ENCODE measurements around the gene SLC43A1. TPM values are rescaled to one million over a fixed set of nuclear protein-coding genes. Genes with fewer than 3 reads are reported as not detected.

SLC43A1 gene
- total RNA-seq, 1 donor from 2014 or later, result 2.0 TPM

- DNase-seq (ENCODE audit: low spot score in 2 of 2), result no peak
- no peak for FAIRE-seq
Measured at GRCh38 chr11:57481315-57481714, 34.2 kb downstream of the SLC43A1 start.

- DNase-seq (ENCODE audit: low spot score in 2 of 2), result peak in 1 of 2 donors; percentile 67
- FAIRE-seq, result no peak
Measured at GRCh38 chr11:57480409-57481137, 34.9 kb downstream of the SLC43A1 start.

GRCh38 chr11:57479911-57480310 is 35.6 kb downstream of the SLC43A1 start:
- no peak for DNase-seq (ENCODE audit: low spot score in 2 of 2)
- FAIRE-seq, result no peak

GRCh38 chr11:57479021-57479663 is 36.4 kb downstream of the SLC43A1 start:
- DNase-seq (ENCODE audit: low spot score in 2 of 2) (no peak), FAIRE-seq (no peak)

- FAIRE-seq (no peak), DNase-seq (ENCODE audit: low spot score in 2 of 2) (no peak)
Measured at GRCh38 chr11:57477507-57478189, 37.9 kb downstream of the SLC43A1 start.

GRCh38 chr11:57476757-57477506 is 38.6 kb downstream of the SLC43A1 start:
- no peak for FAIRE-seq
- DNase-seq (ENCODE audit: low spot score in 2 of 2), result no peak

GRCh38 chr11:57476047-57476756 is 39.3 kb downstream of the SLC43A1 start:
- DNase-seq (ENCODE audit: low spot score in 2 of 2), result no peak
- FAIRE-seq, result no peak

GRCh38 chr11:57475671-57476046 is 39.8 kb downstream of the SLC43A1 start:
- DNase-seq (ENCODE audit: low spot score in 2 of 2) (no peak), FAIRE-seq (no peak)

- no peak for DNase-seq (ENCODE audit: low spot score in 2 of 2)
- FAIRE-seq, result no peak
Measured at GRCh38 chr11:57475191-57475590, 40.3 kb downstream of the SLC43A1 start.

GRCh38 chr11:57474803-57475115 is 40.7 kb downstream of the SLC43A1 start:
- no peak for FAIRE-seq
- DNase-seq (ENCODE audit: low spot score in 2 of 2), result no peak

GRCh38 chr11:57474017-57474802 is 41.3 kb downstream of the SLC43A1 start:
- FAIRE-seq, result no peak
- DNase-seq (ENCODE audit: low spot score in 2 of 2), result no peak

- FAIRE-seq (no peak), DNase-seq (ENCODE audit: low spot score in 2 of 2) (no peak)
Measured at GRCh38 chr11:57473285-57473841, 42.1 kb downstream of the SLC43A1 start.

GRCh38 chr11:57471496-57471895 is 44.0 kb downstream of the SLC43A1 start:
- FAIRE-seq, result no peak
- DNase-seq (ENCODE audit: low spot score in 2 of 2), result no peak

- FAIRE-seq, result no peak
Measured at GRCh38 chr11:57469268-57469667, 46.2 kb downstream of the SLC43A1 start.

GRCh38 chr11:57468276-57468675 is 47.2 kb downstream of the SLC43A1 start:
- DNase-seq (ENCODE audit: low spot score in 2 of 2), result no peak
- FAIRE-seq, result no peak

More at GRCh38 chr11:57469268-57469667, 46.2 kb downstream of the SLC43A1 start:
- no peak for DNase-seq (ENCODE audit: low spot score in 2 of 2)

GRCh38 chr11:57467508-57468157 is 47.9 kb downstream of the SLC43A1 start:
- DNase-seq (ENCODE audit: low spot score in 2 of 2) (no peak), FAIRE-seq (no peak)

GRCh38 chr11:57466680-57467079 is 48.8 kb downstream of the SLC43A1 start:
- FAIRE-seq (no peak), DNase-seq (ENCODE audit: low spot score in 2 of 2) (no peak)

- FAIRE-seq, result no peak
- DNase-seq (ENCODE audit: low spot score in 2 of 2), result no peak
Measured at GRCh38 chr11:57464539-57465181, 50.8 kb downstream of the SLC43A1 start.
